ENCODE results near the gene MMRN1.

- TF ChIP-seq CTCF (IDR thresholded peaks at IDR 0.05), result no peak
- no peak for TF ChIP-seq REST (IDR thresholded peaks at IDR 0.05; ENCODE audit: insufficient read depth in 1 of 2, low read depth in 2 of 2, low read length in 1 of 2)
- no peak for TF ChIP-seq SIN3A (IDR thresholded peaks at IDR 0.05; ENCODE audit: borderline replicate concordance, insufficient read depth, low read depth, low read length)
- no peak for TF ChIP-seq POLR2AphosphoS5 (IDR thresholded peaks at IDR 0.05; ENCODE audit: low read depth, low read length)
- no peak for TF ChIP-seq TCF7L2 (IDR thresholded peaks at IDR 0.05; ENCODE audit: low read depth, low read length)
Observed at GRCh38 chr4:89914609-89915550, 20.2 kb downstream of the MMRN1 start.
